Neuron (in vitro differentiated cells): Measurements from ENCODE around the gene RANGRF.
A peak's percentile ranks its signal among the peaks of the same experiment; 100 is the strongest.

ENCODE experiments used
- H2AFZ ChIP-seq: one replicate; pipeline ENCODE4 v1.6.1; 2013; ENCODE audit warnings: low read depth, mild to moderate bottlenecking, inconsistent platforms, low read length, moderate library complexity
- H3K27me3 ChIP-seq: one replicate; pipeline ENCODE4 v1.6.1; 2013; ENCODE audit warnings: low read length; ENCODE audit not compliant: insufficient read depth
- H3K36me3 ChIP-seq: one replicate; pipeline ENCODE4 v1.6.1; 2013; ENCODE audit warnings: low read length; ENCODE audit not compliant: insufficient read depth
- H3K4me1 ChIP-seq: one replicate; pipeline ENCODE4 v1.6.1; 2013; ENCODE audit warnings: low read length; ENCODE audit not compliant: insufficient read depth
- H3K4me3 ChIP-seq: 2 replicates; pipeline ENCODE4 v1.5.1; 2013; ENCODE audit warnings: mild to moderate bottlenecking, low read length, moderate library complexity
- H3K9me3 ChIP-seq: one replicate; pipeline ENCODE4 v1.6.1; 2013; ENCODE audit warnings: low read length

Gene RANGRF

GRCh38 chr17:8312251-8312650 lies 23.8 kb downstream of the RANGRF start:
- Histone ChIP-seq H3K27me3 (peaks cover 67% of the 10 kb centered on the region), H3K4me1 (peaks cover 16% of the 10 kb centered on the region), H3K4me3 (no peak overlapping the region), H3K9me3 (no peaks in the 10 kb centered on the region), H2AFZ (no peak overlapping the region), H3K36me3 (no peaks in the 10 kb centered on the region)

DNA sequence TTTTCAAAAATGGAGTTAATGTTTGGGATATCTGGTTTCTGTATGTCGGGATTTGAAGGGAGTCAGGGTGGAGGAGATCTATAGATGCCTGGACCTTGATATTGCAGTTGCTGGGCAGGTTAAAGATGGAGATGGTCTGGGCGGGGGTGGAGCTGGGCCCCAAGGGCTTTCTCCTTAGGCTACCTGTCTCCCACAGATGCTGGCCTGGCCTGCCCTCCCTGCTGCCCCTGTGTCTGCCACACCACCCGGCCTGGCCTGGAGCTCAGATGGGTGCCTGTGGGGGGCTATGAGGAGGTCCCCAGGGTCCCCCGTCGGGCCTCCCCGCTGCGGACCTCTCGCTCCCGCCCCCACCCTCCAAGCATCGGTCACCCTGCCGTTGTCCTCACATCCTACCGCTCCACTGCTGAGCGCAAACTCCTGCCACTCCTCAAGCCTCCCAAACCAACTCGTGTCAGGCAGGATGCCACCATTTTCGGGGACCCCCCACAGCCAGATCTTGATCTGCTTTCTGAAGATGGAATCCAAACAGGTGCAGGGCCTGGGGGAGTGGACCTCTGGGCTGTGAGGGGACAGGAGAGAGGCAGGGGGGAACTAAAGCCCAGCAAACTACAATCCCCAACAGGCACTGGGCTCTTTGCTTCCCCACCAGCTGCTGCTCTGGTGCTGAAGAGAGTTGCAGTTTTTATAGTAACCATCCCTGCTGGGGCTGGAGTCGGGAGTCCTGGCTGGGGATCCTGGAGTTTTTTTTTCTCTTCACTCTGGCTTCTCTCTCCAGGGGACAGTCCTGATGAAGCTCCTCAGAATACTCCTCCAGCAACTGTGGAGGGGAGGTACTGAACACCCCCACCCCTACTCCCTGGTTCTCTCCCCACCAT lies 24.5 kb downstream of the RANGRF start:
- Histone ChIP-seq H3K36me3 (no peaks in the 10 kb centered on the region), H3K4me3 (no peak overlapping the region), H3K4me1 (peaks cover 16% of the 10 kb centered on the region), H3K27me3 (peaks cover 71% of the 10 kb centered on the region), H3K9me3 (no peaks in the 10 kb centered on the region), H2AFZ (no peak overlapping the region)

DNA sequence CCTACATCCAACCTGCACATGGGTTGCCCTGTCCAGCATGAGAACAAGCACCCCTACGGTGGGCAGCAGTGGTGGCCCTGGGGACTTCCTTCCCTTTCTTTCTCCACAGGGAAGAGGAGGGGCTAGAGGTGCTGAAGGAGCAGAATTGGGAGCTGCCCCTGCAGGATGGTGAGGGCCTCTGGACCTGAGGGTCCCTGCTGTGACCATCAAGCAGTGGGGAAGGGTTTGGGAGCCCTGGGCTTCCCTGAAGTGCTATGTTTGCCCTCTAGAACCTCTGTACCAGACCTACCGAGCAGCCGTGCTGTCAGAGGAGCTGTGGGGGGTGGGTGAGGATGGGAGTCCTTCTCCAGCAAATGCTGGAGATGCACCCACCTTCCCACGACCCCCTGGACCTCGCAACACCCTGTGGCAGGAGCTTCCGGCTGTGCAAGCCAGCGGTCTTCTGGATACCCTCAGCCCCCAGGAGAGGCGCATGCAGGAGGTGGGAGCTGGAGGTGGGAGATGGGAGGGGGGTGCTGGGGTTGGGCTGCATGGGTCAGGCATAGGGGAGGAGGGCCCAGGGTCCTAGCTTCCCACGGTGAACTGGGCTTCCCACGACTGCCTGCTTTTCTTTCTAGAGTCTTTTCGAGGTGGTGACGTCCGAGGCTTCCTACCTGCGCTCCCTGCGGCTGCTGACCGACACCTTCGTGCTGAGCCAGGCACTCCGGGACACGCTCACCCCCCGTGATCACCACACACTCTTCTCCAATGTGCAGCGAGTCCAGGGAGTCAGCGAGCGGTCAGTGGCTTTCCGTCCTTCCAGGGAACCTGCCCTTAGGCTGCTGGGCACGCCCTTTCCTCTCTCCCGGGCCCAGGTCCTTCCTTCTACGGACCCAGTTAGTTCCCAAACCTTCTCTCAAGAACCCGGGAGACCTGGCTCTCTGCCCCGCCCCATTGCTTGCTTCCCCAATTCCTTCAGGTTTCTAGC lies 26.6 kb downstream of the RANGRF start:
- H3K27me3 ChIP-seq: peaks cover 78% of the 10 kb centered on the region
- H2AFZ ChIP-seq: peak overlapping the region; percentile 12

DNA sequence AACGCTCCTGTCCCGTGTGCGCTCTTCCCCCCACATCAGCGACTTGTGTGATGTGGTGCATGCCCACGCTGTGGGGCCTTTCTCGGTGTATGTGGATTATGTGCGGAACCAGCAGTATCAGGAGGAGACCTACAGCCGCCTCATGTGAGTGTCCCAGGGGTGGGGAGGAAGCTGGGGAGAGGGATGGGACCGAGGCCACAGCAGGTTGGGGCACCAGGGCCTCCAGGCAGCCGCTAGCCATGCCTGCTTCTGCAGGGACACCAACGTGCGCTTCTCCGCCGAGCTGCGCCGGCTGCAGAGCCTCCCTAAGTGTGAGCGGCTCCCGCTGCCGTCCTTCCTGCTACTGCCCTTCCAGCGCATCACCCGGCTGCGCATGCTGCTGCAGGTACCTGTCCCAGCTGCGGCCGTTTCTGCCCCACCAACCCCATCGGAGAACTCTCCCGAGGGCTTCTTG lies 27.3 kb downstream of the RANGRF start:
- peaks cover 16% of the 10 kb centered on the region for H3K4me1 ChIP-seq
- peaks cover 71% of the 10 kb centered on the region for H3K27me3 ChIP-seq
- no peaks in the 10 kb centered on the region for H3K36me3 ChIP-seq
- peak overlapping the region; percentile 12 for H2AFZ ChIP-seq
- no peak overlapping the region for H3K4me3 ChIP-seq
- no peaks in the 10 kb centered on the region for H3K9me3 ChIP-seq

More for the DNA sequence above, 26.6 kb downstream of the RANGRF start:
- peaks cover 16% of the 10 kb centered on the region for H3K4me1 ChIP-seq
- no peaks in the 10 kb centered on the region for H3K36me3 ChIP-seq
- H3K4me3 ChIP-seq: no peak overlapping the region
- no peaks in the 10 kb centered on the region for H3K9me3 ChIP-seq

DNA sequence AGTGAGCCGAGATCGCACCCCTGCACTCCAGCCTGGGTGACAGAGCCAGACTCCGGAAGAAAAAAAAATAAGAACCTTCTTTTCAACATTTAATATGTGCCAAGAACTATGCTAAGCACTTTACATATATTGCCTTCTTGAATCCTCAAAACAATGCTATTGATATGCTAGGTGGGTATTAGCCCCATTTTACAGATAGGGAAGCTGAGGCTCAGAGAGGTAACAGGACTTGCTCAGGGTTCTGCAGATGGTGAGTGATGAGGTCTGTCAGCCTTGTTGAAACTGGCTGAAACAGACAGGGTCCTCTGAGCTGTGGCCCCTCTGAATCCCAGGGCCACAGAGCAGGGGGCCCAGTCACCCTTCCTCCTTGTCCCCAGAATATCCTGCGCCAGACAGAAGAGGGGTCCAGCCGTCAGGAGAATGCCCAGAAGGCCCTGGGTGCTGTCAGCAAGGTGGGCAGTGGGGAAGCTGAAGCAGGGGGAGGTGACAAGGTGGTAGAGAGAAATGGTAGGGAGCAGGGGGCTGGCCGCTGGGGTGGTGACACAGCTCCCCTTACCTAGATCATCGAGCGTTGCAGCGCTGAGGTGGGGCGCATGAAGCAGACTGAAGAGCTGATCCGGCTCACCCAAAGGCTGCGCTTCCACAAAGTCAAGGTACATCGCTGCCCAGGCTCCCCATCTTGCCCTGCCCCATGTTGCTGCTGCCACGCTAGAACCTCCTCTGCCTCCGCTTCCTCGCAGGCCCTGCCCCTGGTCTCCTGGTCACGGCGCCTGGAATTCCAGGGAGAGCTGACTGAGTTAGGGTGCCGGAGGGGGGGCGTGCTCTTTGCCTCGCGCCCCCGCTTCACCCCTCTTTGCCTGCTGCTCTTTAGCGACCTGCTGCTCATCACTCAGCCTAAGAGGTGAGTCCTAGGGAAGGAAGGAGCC lies 29.8 kb downstream of the RANGRF start:
- H3K9me3 ChIP-seq: no peaks in the 10 kb centered on the region
- peaks cover 53% of the 10 kb centered on the region for H3K27me3 ChIP-seq
- H3K36me3 ChIP-seq: no peaks in the 10 kb centered on the region
- no peak overlapping the region for H2AFZ ChIP-seq
- H3K4me3 ChIP-seq: no peak overlapping the region
- H3K4me1 ChIP-seq: peaks cover 16% of the 10 kb centered on the region

DNA sequence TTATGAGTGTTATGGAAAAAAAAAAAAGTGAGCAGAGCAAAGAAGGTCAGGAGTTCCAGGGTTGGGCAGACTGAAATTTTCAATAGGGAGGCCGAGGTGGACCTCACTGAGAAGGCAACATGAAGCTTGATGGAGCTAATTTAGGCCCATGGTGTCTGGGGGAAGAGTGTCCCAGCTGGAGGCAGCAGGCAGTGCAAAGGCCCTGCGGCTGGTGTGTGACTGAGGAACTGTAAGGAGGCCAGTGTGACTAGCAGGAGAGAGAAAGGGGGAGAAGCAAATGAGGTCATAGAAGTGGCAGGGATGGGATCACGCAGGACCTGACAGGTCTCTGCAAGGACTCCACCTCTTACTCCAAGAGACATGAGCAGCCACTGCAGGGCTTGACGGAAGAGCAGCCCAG lies 31.8 kb downstream of the RANGRF start:
- no peaks in the 10 kb centered on the region for H3K36me3 ChIP-seq
- peaks cover 47% of the 10 kb centered on the region for H3K27me3 ChIP-seq
- no peaks in the 10 kb centered on the region for H3K9me3 ChIP-seq
- H3K4me1 ChIP-seq: peaks cover 2% of the 10 kb centered on the region
- H3K4me3 ChIP-seq: no peak overlapping the region
- no peak overlapping the region for H2AFZ ChIP-seq

GRCh38 chr17:8320990-8321389 lies 32.5 kb downstream of the RANGRF start:
- no peak overlapping the region for H2AFZ ChIP-seq
- no peaks in the 10 kb centered on the region for H3K9me3 ChIP-seq
- H3K36me3 ChIP-seq: no peaks in the 10 kb centered on the region
- peaks cover 46% of the 10 kb centered on the region for H3K27me3 ChIP-seq
- no peaks in the 10 kb centered on the region for H3K4me1 ChIP-seq
- H3K4me3 ChIP-seq: no peak overlapping the region

GRCh38 chr17:8322061-8322460 lies 33.6 kb downstream of the RANGRF start:
- peaks cover 49% of the 10 kb centered on the region for H3K27me3 ChIP-seq
- H3K4me3 ChIP-seq: no peak overlapping the region
- no peaks in the 10 kb centered on the region for H3K36me3 ChIP-seq
- peaks cover 2% of the 10 kb centered on the region for H3K4me1 ChIP-seq
- no peak overlapping the region for H2AFZ ChIP-seq
- no peaks in the 10 kb centered on the region for H3K9me3 ChIP-seq

GRCh38 chr17:8324132-8324531 lies 35.7 kb downstream of the RANGRF start:
- no peaks in the 10 kb centered on the region for H3K9me3 ChIP-seq
- no peaks in the 10 kb centered on the region for H3K36me3 ChIP-seq
- peaks cover 52% of the 10 kb centered on the region for H3K27me3 ChIP-seq
- no peak overlapping the region for H2AFZ ChIP-seq
- no peak overlapping the region for H3K4me3 ChIP-seq
- H3K4me1 ChIP-seq: peaks cover 2% of the 10 kb centered on the region

GRCh38 chr17:8324923-8325322 lies 36.5 kb downstream of the RANGRF start:
- no peak overlapping the region for H3K4me3 ChIP-seq
- H3K36me3 ChIP-seq: no peaks in the 10 kb centered on the region
- H3K27me3 ChIP-seq: peaks cover 52% of the 10 kb centered on the region
- H3K4me1 ChIP-seq: peaks cover 2% of the 10 kb centered on the region
- no peaks in the 10 kb centered on the region for H3K9me3 ChIP-seq
- H2AFZ ChIP-seq: no peak overlapping the region

DNA sequence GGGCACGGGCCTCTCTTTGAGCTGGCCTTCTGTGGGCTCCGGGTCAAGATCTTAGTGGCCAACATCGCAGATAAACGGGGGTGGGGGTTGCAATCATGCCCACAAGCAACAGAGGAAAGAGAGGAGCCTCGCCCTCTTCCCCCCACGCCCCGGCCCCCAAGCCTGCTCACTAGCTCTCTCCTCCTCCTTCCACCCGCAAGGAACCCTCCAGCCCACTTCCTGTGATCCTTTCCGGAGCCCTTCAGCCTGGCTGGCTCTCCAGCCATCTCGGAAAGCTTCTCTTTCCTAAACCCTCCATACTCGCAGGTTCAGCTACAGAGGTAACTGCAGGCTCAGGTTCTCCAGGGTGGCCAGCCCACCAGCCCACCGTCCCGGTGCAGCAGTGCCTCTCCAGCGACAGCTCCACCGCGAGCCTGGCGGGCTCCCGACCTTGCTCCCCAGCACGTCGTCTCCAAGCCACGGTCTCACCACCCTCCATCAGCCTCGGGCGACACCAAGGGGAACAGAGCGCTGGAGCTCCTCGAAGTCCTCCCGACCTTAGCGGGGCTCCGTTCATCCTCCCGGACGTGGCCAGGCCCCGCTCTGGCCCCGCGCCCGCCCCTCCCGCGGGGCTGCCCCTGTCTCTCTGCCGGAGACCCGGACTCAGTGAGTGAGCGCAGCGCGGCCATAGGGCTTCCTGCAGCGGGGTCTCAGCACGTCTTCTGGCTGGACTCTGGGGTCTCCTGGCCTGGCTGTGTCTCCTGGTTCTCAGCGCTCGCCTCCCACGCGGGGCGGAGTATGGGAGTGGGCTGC lies 38.2 kb downstream of the RANGRF start:
- Histone ChIP-seq H3K27me3 (peaks cover 51% of the 10 kb centered on the region), H3K9me3 (no peaks in the 10 kb centered on the region), H3K4me1 (peaks cover 2% of the 10 kb centered on the region), H2AFZ (no peak overlapping the region), H3K4me3 (peak overlapping the region; percentile 1), H3K36me3 (no peaks in the 10 kb centered on the region)

DNA sequence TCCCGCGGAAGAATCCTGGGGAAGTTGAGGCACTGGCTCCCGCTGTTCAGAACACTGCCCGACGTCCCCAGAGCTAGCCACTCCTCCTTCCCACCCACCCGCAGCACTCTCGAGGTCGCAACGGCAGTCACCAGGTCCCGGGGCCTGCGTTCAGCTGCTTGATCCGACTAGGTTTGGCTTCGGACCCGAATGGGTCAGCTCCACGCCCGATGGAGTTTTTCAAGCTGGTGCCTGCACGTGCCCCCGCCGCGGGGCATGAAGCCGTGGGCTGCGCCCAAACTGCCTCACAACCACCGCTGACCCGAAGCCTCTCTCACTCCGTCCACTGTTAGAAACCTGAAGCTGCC lies 38.8 kb downstream of the RANGRF start:
- peaks cover 47% of the 10 kb centered on the region for H3K27me3 ChIP-seq
- H2AFZ ChIP-seq: no peak overlapping the region
- H3K36me3 ChIP-seq: no peaks in the 10 kb centered on the region
- H3K4me1 ChIP-seq: peaks cover 2% of the 10 kb centered on the region
- H3K4me3 ChIP-seq: no peak overlapping the region
- H3K9me3 ChIP-seq: no peaks in the 10 kb centered on the region
